NCI-H524 (cell line): Measurements from ENCODE around the gene BMP8A.
"Not testable (repeated sequence)": the region's sequence is repeated elsewhere in the genome, so short reads cannot be mapped to it uniquely, and the experiment has no call there.

Experiments used
- DNase-seq, 2 experiments: peaks; one replicate each; lab custom pipeline; 2025; lab: John Stamatoyannopoulos, UW

The BMP8A gene

GRCh38 chr1:39527190-39527579 lies 35.7 kb downstream of the BMP8A start:
- DNase-seq: not testable (repeated sequence)

GRCh38 chr1:39528082-39528481 lies 36.6 kb downstream of the BMP8A start:
- no peak for DNase-seq

GRCh38 chr1:39529901-39530535 lies 38.6 kb downstream of the BMP8A start:
- DNase-seq: no peak

GRCh38 chr1:39531526-39531925 lies 40.1 kb downstream of the BMP8A start:
- no peak for DNase-seq

- DNase-seq: no peak
Observed at GRCh38 chr1:39533442-39533841, 42.0 kb downstream of the BMP8A start.

- DNase-seq: no peak
Observed at GRCh38 chr1:39538531-39539251, 47.3 kb downstream of the BMP8A start.

- DNase-seq: peak in 1 of 2 experiments; percentile 61
Observed at GRCh38 chr1:39539252-39539790, 47.9 kb downstream of the BMP8A start.

GRCh38 chr1:39540504-39541031 lies 49.1 kb downstream of the BMP8A start:
- DNase-seq: no peak

GRCh38 chr1:39542924-39543323 lies 51.5 kb downstream of the BMP8A start:
- no peak for DNase-seq

GRCh38 chr1:39544327-39544726 lies 52.9 kb downstream of the BMP8A start:
- DNase-seq: no peak

- DNase-seq: no peak
Observed at GRCh38 chr1:39545531-39545930, 54.1 kb downstream of the BMP8A start.

- no peak for DNase-seq
Observed at GRCh38 chr1:39554277-39554676, 62.8 kb downstream of the BMP8A start.

GRCh38 chr1:39561279-39561678 lies 69.8 kb downstream of the BMP8A start:
- DNase-seq: no peak

GRCh38 chr1:39562886-39563285 lies 71.5 kb downstream of the BMP8A start:
- no peak for DNase-seq

- no peak for DNase-seq
Observed at GRCh38 chr1:39563669-39564068, 72.2 kb downstream of the BMP8A start.

GRCh38 chr1:39564340-39564739 lies 72.9 kb downstream of the BMP8A start:
- no peak for DNase-seq

GRCh38 chr1:39564941-39565340 lies 73.5 kb downstream of the BMP8A start:
- no peak for DNase-seq

- DNase-seq: no peak
Observed at GRCh38 chr1:39566441-39567137, 75.2 kb downstream of the BMP8A start.

- no peak for DNase-seq
Observed at GRCh38 chr1:39567302-39567701, 75.9 kb downstream of the BMP8A start.

GRCh38 chr1:39568208-39568607 lies 76.8 kb downstream of the BMP8A start:
- no peak for DNase-seq

- no peak for DNase-seq
Observed at GRCh38 chr1:39569034-39569433, 77.6 kb downstream of the BMP8A start.

GRCh38 chr1:39570477-39571177 lies 79.2 kb downstream of the BMP8A start:
- DNase-seq: no peak
